Lung (tissue), 12 donors: ENCODE data around the gene TAF6. TPM values are rescaled to one million over a fixed set of nuclear protein-coding genes. Genes with fewer than 3 reads are reported as not detected.

Experiments
- ATAC-seq: fragments of 200-7000 bp; cut with Tn5 transposase; one replicate; pipeline ENCODE4 v1.9.1; 2020; ENCODE audit warnings: moderate number of reproducible peaks; ENCODE audit not compliant: insufficient read depth, low FRiP score
- DNase-seq, 3 donors: peaks; one replicate each; pipeline ENCODE4 v3.0.0-alpha.2; 2013 to 2017
- H3K27ac ChIP-seq, 2 donors: one replicate each; pipeline ENCODE4 v1.5.1; 2013; ENCODE audit warnings: mild to moderate bottlenecking in 2 of 2, moderate library complexity in 2 of 2, control low read depth in 1 of 2, inconsistent platforms in 1 of 2, low read depth in 1 of 2, low read length in 1 of 2
- H3K27me3 ChIP-seq, 3 donors: one replicate each; pipeline ENCODE4 v1.5.1; 2013; ENCODE audit warnings: low read length in 2 of 3; ENCODE audit not compliant: control insufficient read depth in 3 of 3, insufficient read depth in 3 of 3
- H3K36me3 ChIP-seq, 4 donors: one replicate each; pipeline ENCODE4 v1.5.1; 2013; ENCODE audit warnings: low read length in 4 of 4, mild to moderate bottlenecking in 1 of 4, moderate library complexity in 1 of 4; ENCODE audit not compliant: control insufficient read depth in 4 of 4, insufficient read depth in 4 of 4
- H3K4me1 ChIP-seq, 5 donors: one replicate each; pipeline ENCODE4 v1.5.1; 2013; ENCODE audit warnings: low read length in 5 of 5, mild to moderate bottlenecking in 2 of 5, moderate library complexity in 1 of 5; ENCODE audit not compliant: control insufficient read depth in 5 of 5, insufficient read depth in 5 of 5
- H3K4me3 ChIP-seq: one replicate; pipeline ENCODE4 v1.5.1; 2013; ENCODE audit warnings: mild to moderate bottlenecking, control low read depth, moderate library complexity
- H3K9ac ChIP-seq, 2 donors: one replicate each; pipeline ENCODE4 v1.5.1; 2013; ENCODE audit warnings: low read length in 2 of 2, control low read depth in 1 of 2; ENCODE audit not compliant: insufficient read depth in 1 of 2
- H3K9me3 ChIP-seq, 4 donors: one replicate each; pipeline ENCODE4 v1.5.1; 2013; ENCODE audit warnings: low read length in 3 of 4, mild to moderate bottlenecking in 1 of 4, moderate library complexity in 1 of 4; ENCODE audit not compliant: control insufficient read depth in 4 of 4, insufficient read depth in 3 of 4
- WGBS, 2 donors: extraction: QIAGEN DNeasy Blood & Tissue Kit; methylation state at CpG; one replicate each; pipeline ENCODE4 v1.1.7; 2013; 5-methylcytosine and 5-hydroxymethylcytosine counted together
- polyA plus RNA-seq, 2 donors: library from polyadenylated mRNA; stranded (reverse); fragments of 200-250 nt; gene quantifications; one replicate each; pipeline ENCODE4 v1.2.1, GENCODE V29; 2013
- total RNA-seq, 2 donors: library from RNA; depleted of rRNA in 1 of 2; stranded (reverse); fragments of >200 nt in 1 of 2; gene quantifications; one replicate each; pipeline ENCODE4 v1.2.1, GENCODE V29; 2014 to 2021
- TF ChIP-seq, protein P1 (sequence below): IDR thresholded peaks from 2 replicates; pipeline ENCODE4 v1.5.1; 2012; ENCODE audit warnings: mild to moderate bottlenecking; ENCODE audit errors: control extremely low read depth, extremely low read depth
- donor health status: control.
- donor health status: control.
- donor health status: Bipolar disorder and iron deficiency.
- donor health status: healthy.
- donor health status: DM: yes; HTN: yes; CAD: no.

The TAF6 gene
- total and polyA plus RNA-seq, 4 donors, result 31.5 to 51.5 (median 37.9) TPM

DNA sequence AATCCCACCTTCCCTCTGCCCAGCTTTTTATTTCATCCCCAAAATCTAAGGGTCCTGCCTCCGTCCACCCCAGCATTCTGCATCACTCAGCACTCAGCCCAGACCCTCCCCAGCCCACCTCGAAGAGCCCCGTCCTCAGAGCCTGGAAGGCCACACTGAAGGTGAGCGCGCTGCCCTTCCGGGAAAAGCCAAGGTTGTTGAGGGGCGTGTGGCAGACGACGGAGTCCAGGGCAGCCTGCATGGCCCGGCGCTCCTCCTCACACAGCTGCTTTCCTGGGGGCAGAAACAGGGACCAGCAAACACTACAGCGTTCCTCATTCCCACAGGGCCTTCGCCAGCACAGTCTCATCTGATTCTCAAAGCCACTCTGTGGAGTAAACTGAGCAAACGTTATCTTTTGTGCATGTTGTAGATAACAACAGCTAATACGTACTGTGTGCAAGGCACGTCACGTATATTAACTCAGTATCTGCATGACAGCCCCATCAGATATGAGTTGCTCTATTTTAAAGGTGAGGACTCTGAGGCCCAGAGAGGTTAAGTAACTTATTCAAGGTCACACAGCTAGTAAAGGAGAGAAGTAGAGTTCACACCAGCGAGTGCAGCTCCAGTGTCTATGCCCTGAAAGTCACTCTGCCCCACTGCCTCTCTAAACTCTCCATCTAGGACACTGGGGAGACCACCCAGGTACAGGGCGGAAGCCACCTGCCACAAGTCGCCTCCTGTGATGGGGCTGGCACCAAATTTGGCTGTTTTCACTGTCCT, 36.6 kb upstream of the TAF6 start:
- H3K27ac ChIP-seq, result no peak overlapping the region
- 92 to 93% methylated on average over 20 of the region's 20 CpGs for WGBS, 2 donors

DNA sequence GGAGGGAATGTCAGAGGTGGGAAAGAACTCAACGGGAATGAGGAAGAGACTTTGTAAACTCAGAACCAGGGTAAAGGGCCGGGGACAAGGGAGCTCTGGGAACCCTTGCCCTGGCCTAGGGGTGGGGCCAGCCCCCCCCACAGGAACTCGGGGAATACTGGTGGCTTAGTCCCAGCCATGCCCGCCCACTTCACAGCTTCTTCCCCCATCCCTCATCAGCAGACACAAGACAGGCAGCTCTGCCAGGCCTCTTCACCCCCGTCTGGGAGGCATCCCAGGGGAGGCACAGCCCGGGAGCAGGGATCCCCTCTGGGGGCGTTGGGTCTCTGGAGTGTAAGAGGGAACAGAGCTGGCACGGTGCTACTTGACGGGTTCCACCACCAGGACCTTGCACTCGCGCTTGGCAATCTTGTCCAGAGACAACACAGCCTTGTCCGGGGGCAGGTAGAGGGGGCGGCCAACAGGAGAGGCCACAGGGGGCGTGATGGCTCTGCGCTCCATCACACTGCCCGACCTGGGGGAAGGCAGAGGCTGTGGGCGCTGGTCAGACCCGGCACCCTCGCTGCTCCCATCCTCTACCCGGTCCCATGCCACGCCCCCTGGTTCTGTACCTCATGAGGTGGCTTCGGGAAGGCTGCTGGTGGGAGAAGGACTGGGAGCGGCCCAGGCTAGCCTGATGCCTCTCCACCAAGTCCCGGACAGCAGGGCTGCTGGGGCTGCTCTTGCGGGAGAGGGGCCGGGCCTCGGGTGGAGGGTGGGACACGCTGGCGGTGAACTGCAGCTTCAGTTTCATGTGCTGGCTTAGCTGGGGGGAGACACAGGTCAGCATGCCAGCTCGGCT, 35.7 kb upstream of the TAF6 start:
- TF ChIP-seq, protein P1, sequence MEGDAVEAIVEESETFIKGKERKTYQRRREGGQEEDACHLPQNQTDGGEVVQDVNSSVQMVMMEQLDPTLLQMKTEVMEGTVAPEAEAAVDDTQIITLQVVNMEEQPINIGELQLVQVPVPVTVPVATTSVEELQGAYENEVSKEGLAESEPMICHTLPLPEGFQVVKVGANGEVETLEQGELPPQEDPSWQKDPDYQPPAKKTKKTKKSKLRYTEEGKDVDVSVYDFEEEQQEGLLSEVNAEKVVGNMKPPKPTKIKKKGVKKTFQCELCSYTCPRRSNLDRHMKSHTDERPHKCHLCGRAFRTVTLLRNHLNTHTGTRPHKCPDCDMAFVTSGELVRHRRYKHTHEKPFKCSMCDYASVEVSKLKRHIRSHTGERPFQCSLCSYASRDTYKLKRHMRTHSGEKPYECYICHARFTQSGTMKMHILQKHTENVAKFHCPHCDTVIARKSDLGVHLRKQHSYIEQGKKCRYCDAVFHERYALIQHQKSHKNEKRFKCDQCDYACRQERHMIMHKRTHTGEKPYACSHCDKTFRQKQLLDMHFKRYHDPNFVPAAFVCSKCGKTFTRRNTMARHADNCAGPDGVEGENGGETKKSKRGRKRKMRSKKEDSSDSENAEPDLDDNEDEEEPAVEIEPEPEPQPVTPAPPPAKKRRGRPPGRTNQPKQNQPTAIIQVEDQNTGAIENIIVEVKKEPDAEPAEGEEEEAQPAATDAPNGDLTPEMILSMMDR, result no peak
- no peaks in the 10 kb centered on the region for H3K9me3 ChIP-seq
- peaks cover 8 to 32% (median 17%) of the 10 kb centered on the region in 4 donors for H3K36me3 ChIP-seq
- no peak overlapping the region for H3K4me3 ChIP-seq
- H3K27ac ChIP-seq, result no peak overlapping the region
- ATAC-seq (no peak), DNase-seq (no peak)
- no peak overlapping the region for H3K9ac ChIP-seq
- WGBS, 2 donors, result 79 to 87% methylated on average over 30 of the region's 30 CpGs
- no peaks in the 10 kb centered on the region for H3K27me3 ChIP-seq
- H3K4me1 ChIP-seq, result peaks cover 0 to 14% (median 4%) of the 10 kb centered on the region in 5 donors

More for the DNA sequence above, 36.6 kb upstream of the TAF6 start:
- Histone ChIP-seq H3K4me3 (no peak overlapping the region), H3K36me3 (peaks cover 8 to 32% (median 19%) of the 10 kb centered on the region in 4 donors), H3K9ac (no peak overlapping the region), H3K4me1 (peaks cover 0 to 12% (median 4%) of the 10 kb centered on the region in 5 donors), H3K9me3 (no peaks in the 10 kb centered on the region), H3K27me3 (no peaks in the 10 kb centered on the region)
- no peak for DNase-seq
- TF ChIP-seq, protein P1, result no peak
- no peak for ATAC-seq

DNA sequence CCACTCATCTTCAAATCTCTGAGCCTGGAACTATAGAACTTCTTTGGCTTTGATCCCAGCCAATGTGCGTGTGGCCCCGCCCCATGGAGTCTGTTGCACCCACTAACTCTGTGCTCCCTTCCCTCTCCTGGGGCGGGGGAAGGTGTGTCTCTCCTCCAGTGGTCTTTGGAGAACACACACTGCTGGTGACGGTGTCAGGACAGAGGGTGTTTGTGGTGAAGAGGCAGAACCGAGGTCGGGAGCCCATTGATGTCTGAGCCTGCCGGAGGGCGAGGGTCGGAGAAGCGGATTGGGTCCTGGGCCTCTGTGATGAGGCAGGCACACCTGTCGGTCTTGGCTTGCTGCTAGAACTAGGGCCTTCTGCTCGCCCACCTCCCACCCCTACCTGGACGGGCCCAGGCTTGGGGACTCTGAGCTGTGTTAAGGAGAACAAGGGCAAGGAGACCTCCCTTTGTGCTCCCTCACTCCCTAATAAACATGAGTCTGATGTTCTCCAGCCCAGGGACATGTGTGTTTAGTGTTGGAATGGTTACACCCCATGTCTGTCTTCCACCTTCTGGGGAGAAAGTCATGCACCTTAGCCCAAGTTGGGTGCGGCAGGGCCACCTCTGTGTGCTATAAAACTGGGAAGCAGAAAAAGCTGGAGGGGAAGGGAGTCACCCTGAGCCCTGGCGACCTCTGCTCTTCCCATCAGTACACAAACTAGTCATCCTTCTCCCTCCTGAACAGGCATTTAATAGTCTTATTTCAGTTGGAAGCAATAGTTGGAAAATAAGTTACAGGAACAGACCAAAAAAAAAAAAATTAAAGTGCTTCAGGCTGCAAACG, 34.8 kb upstream of the TAF6 start:
- H3K4me3 ChIP-seq, result no peak overlapping the region
- H3K36me3 ChIP-seq, result peaks cover 8 to 32% (median 16%) of the 10 kb centered on the region in 4 donors
- H3K9me3 ChIP-seq, result no peaks in the 10 kb centered on the region
- H3K27ac ChIP-seq, result no peak overlapping the region
- H3K4me1 ChIP-seq, result peaks cover 0 to 19% (median 4%) of the 10 kb centered on the region in 5 donors
- ATAC-seq (no peak), DNase-seq (no peak)
- TF ChIP-seq, protein P1, result no peak
- WGBS, 2 donors, result 84 to 85% methylated on average over 16 of the region's 16 CpGs
- no peak overlapping the region for H3K9ac ChIP-seq
- H3K27me3 ChIP-seq, result no peaks in the 10 kb centered on the region
